Neural cell (in vitro differentiated cells): Measurements from ENCODE around the gene FOXO3.

Source experiments
- TAF1 ChIP-seq: IDR thresholded peaks from 2 replicates; pipeline ENCODE4 v1.6.1; 2012; ENCODE audit warnings: low read depth
- TF ChIP-seq, protein P1 (sequence below): fragments of 450-650 bp; IDR thresholded peaks from 2 replicates; pipeline ENCODE4 v1.5.1; 2014; ENCODE audit warnings: antibody characterized with exemption, mild to moderate bottlenecking, moderate library complexity; ENCODE audit not compliant: poor library complexity, severe bottlenecking

DNA sequence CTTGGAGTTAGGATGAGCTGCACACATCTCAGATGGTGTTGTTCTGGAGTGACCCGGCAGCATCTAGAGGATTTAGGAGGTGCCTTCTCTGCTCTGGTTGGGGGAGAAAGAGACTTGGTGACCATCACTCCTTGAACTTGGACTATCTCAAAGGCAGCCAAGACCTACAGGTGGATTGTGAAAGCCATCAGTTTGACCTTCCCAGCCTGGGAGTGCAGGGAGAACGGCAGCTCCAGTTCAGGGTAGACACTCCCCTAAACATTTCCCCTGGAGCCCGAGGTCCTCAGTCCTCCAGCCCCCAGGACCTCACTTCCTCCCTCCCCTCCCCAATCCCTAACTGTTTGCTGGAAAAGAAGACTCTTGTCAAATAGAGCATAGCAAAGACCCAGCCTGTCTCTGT lies 158.8 kb downstream of the FOXO3 start:
- no peak for TF ChIP-seq TAF1
- TF ChIP-seq, protein P1, sequence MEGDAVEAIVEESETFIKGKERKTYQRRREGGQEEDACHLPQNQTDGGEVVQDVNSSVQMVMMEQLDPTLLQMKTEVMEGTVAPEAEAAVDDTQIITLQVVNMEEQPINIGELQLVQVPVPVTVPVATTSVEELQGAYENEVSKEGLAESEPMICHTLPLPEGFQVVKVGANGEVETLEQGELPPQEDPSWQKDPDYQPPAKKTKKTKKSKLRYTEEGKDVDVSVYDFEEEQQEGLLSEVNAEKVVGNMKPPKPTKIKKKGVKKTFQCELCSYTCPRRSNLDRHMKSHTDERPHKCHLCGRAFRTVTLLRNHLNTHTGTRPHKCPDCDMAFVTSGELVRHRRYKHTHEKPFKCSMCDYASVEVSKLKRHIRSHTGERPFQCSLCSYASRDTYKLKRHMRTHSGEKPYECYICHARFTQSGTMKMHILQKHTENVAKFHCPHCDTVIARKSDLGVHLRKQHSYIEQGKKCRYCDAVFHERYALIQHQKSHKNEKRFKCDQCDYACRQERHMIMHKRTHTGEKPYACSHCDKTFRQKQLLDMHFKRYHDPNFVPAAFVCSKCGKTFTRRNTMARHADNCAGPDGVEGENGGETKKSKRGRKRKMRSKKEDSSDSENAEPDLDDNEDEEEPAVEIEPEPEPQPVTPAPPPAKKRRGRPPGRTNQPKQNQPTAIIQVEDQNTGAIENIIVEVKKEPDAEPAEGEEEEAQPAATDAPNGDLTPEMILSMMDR = no peak
